Activated B cell treated with CpG ODN at 0.5 μM for 24 hours (primary cell): Measurements from ENCODE around the gene ATP8B3. TPM values are rescaled to one million over a fixed set of nuclear protein-coding genes. Genes with fewer than 3 reads are reported as not detected.

Source experiments
- ATAC-seq: fragments of 200-7000 bp; cut with Tn5 transposase; one replicate; pipeline ENCODE4 v1.10.0; 2021; ENCODE audit warnings: low read depth, mild to moderate bottlenecking, moderate library complexity
- CTCF ChIA-PET: fragments of 350-600 bp; sonication (Branson Sonifier 250); formaldehyde crosslinking; loops from one replicate; lab custom pipeline; 2021; ENCODE audit warnings: antibody characterized with exemption; lab: Charles Lee
- POLR2A ChIA-PET: fragments of 350-600 bp; sonication (Branson Sonifier 250); formaldehyde crosslinking; loops from one replicate; lab custom pipeline; 2021; ENCODE audit warnings: antibody characterized with exemption; lab: Charles Lee
- DNase-seq: peaks from one replicate; pipeline ENCODE4 v3.0.0; 2022
- H3K27ac Mint-ChIP-seq: one replicate; pipeline ENCODE4 v1.8.0; 2020; ENCODE audit warnings: mixed read lengths
- H3K27me3 Mint-ChIP-seq: one replicate; pipeline ENCODE4 v1.8.0; 2021; ENCODE audit warnings: mixed read lengths
- H3K36me3 Mint-ChIP-seq: one replicate; pipeline ENCODE4 v1.8.0; 2021; ENCODE audit warnings: low read depth, mixed read lengths
- H3K4me1 Mint-ChIP-seq: one replicate; pipeline ENCODE4 v1.8.0; 2021; ENCODE audit warnings: mixed read lengths
- H3K4me3 Mint-ChIP-seq: one replicate; pipeline ENCODE4 v1.8.0; 2020; ENCODE audit warnings: mild to moderate bottlenecking, mixed read lengths
- H3K9me3 Mint-ChIP-seq: one replicate; pipeline ENCODE4 v1.8.0; 2020; ENCODE audit warnings: mixed read lengths
- CTCF ChIP-seq: fragments of 200-600 bp; IDR thresholded peaks from one replicate; pipeline ENCODE4 v1.8.0; 2022; ENCODE audit warnings: antibody characterized with exemption, mild to moderate bottlenecking
- intact Hi-C: fragments of 100-400 bp; cut with micrococcal nuclease; formaldehyde crosslinking; loops from one replicate; pipeline ENCODE4 v1.15.1; 2024
- total RNA-seq: library from RNA; stranded (reverse); gene quantifications from 2 replicates; pipeline ENCODE4 v1.2.3, GENCODE V29; 2022

The ATP8B3 gene
- total RNA-seq, 1 donor from 2014 or later: 3.9 TPM

GRCh38 chr19:1750343-1751021, 61.6 kb downstream of the ATP8B3 start:
- no peak for ATAC-seq
- H3K9me3 Mint-ChIP-seq: no peaks in the 10 kb centered on the region
- peak overlapping the region; percentile 50 for H3K4me3 Mint-ChIP-seq
- no peak for DNase-seq
- H3K27me3 Mint-ChIP-seq: peaks cover 31% of the 10 kb centered on the region
- peaks cover 33% of the 10 kb centered on the region for H3K4me1 Mint-ChIP-seq
- TF ChIP-seq CTCF: no peak
- POLR2A ChIA-PET: no interaction called here
- H3K36me3 Mint-ChIP-seq: no peaks in the 10 kb centered on the region
- H3K27ac Mint-ChIP-seq: no peak overlapping the region
- intact Hi-C loops: loop anchor here (5.0 kb wide), 1 partner anchor 78 kb away; no protein-coding TSS in a partner anchor
- CTCF ChIA-PET: no interaction called here

- H3K4me3 Mint-ChIP-seq: peak overlapping the region; percentile 50
- ChIA-PET POLR2A (interaction anchor here (0.6 kb wide), 1 partner anchor 26 kb away, joined by 3 read pairs; no protein-coding TSS in a partner anchor), CTCF (no interaction called here)
- DNase-seq (no peak), ATAC-seq (no peak)
- no peak for TF ChIP-seq CTCF
- no peaks in the 10 kb centered on the region for H3K36me3 Mint-ChIP-seq
- no peaks in the 10 kb centered on the region for H3K9me3 Mint-ChIP-seq
- peaks cover 32% of the 10 kb centered on the region for H3K4me1 Mint-ChIP-seq
- H3K27me3 Mint-ChIP-seq: peaks cover 31% of the 10 kb centered on the region
- H3K27ac Mint-ChIP-seq: no peak overlapping the region
- intact Hi-C loops: loop anchor here (5.0 kb wide), 1 partner anchor 77 kb away; no protein-coding TSS in a partner anchor
Measured at GRCh38 chr19:1749373-1750342, 62.4 kb downstream of the ATP8B3 start.

- ChIA-PET CTCF (no interaction called here), POLR2A (no interaction called here)
- DNase-seq (no peak), ATAC-seq (no peak)
- Mint-ChIP-seq H3K9me3 (no peaks in the 10 kb centered on the region), H3K27me3 (peaks cover 31% of the 10 kb centered on the region), H3K4me3 (no peak overlapping the region), H3K4me1 (peaks cover 30% of the 10 kb centered on the region), H3K36me3 (no peaks in the 10 kb centered on the region), H3K27ac (no peak overlapping the region)
- intact Hi-C loops: no loop called here
- TF ChIP-seq CTCF: no peak
Measured at GRCh38 chr19:1748873-1749341, 63.2 kb downstream of the ATP8B3 start.

- H3K27me3 Mint-ChIP-seq: peaks cover 31% of the 10 kb centered on the region
- ATAC-seq (peak; percentile 53), DNase-seq (no peak)
- H3K9me3 Mint-ChIP-seq: no peaks in the 10 kb centered on the region
- H3K36me3 Mint-ChIP-seq: no peaks in the 10 kb centered on the region
- peaks cover 30% of the 10 kb centered on the region for H3K4me1 Mint-ChIP-seq
- peak overlapping the region; percentile 63 for H3K27ac Mint-ChIP-seq
- peak overlapping the region; percentile 68 for H3K4me3 Mint-ChIP-seq
- no peak for TF ChIP-seq CTCF
- CTCF ChIA-PET: no interaction called here
- intact Hi-C loops: no loop called here
- POLR2A ChIA-PET: interaction anchor here (0.7 kb wide), 1 partner anchor 79 kb away, joined by 4 read pairs; no protein-coding TSS in a partner anchor
Measured at GRCh38 chr19:1748115-1748872, 63.8 kb downstream of the ATP8B3 start.
